B cell (primary cell): ENCODE data around the gene NME3. TPM values are rescaled to one million over a fixed set of nuclear protein-coding genes. Genes with fewer than 3 reads are reported as not detected.
"Not testable (repeated sequence)": the region's sequence is repeated elsewhere in the genome, so short reads cannot be mapped to it uniquely, and the experiment has no call there.

ENCODE experiments used
- ATAC-seq: fragments of 200-7000 bp; cut with Tn5 transposase; one replicate; pipeline ENCODE4 v1.10.0; 2021; ENCODE audit warnings: low read depth, mild to moderate bottlenecking, moderate number of reproducible peaks, moderate library complexity
- CTCF ChIA-PET: fragments of 350-600 bp; sonication (Branson Sonifier 250); formaldehyde crosslinking; loops from one replicate; lab custom pipeline; 2021; ENCODE audit warnings: antibody characterized with exemption, inconsistent platforms; lab: Charles Lee
- POLR2A ChIA-PET: fragments of 350-600 bp; sonication (Branson Sonifier 250); formaldehyde crosslinking; loops from one replicate; lab custom pipeline; 2021; ENCODE audit warnings: antibody characterized with exemption; lab: Charles Lee
- DNase-seq: peaks from one replicate; pipeline ENCODE4 v3.0.0; 2013
- H2AFZ ChIP-seq: 2 replicates; pipeline ENCODE4 v1.6.1; 2012; ENCODE audit warnings: mild to moderate bottlenecking, low read depth, low read length; ENCODE audit not compliant: insufficient read depth, poor library complexity, severe bottlenecking
- H3K27ac ChIP-seq, 2 donors: 1 replicate in 1 of 2; 2 replicates in 1 of 2; pipeline ENCODE4 v1.5.1; 2012 to 2013; ENCODE audit warnings: low read length in 2 of 2, mild to moderate bottlenecking in 2 of 2, moderate library complexity in 1 of 2
- H3K27me3 ChIP-seq, 4 experiments: fragments of 200-600 bp in 1 of 4; sonication (generic) in 1 of 4; replicated peaks in 1 of 4; 1 replicate in 2 of 4; 2 replicates in 2 of 4; pipeline versions ENCODE4 v1.6.1 to v1.7.0; 2013 to 2016; ENCODE audit warnings: low read length in 3 of 4, mild to moderate bottlenecking in 2 of 4, mixed read lengths in 1 of 4, moderate library complexity in 1 of 4; ENCODE audit not compliant: insufficient read depth in 4 of 4, control insufficient read depth in 3 of 4; ENCODE audit errors: control extremely low read depth in 1 of 4
- H3K36me3 ChIP-seq, 2 experiments: replicated peaks in 1 of 2; 1 replicate in 1 of 2; 2 replicates in 1 of 2; pipeline versions ENCODE4 v1.6.1 to v1.7.1; 2013; ENCODE audit warnings: low read length in 1 of 2; ENCODE audit not compliant: insufficient read depth in 2 of 2, control insufficient read depth in 1 of 2; ENCODE audit errors: control extremely low read depth in 1 of 2, extremely low read depth in 1 of 2
- H3K4me1 ChIP-seq, 2 donors: fragments of 200-600 bp in 1 of 2; sonication (generic) in 1 of 2; 1 replicate in 1 of 2; 2 replicates in 1 of 2; pipeline versions ENCODE4 v1.5.1 to v1.6.1; 2013 to 2017; ENCODE audit warnings: low read length in 2 of 2; ENCODE audit not compliant: control insufficient read depth in 2 of 2, insufficient read depth in 2 of 2
- H3K4me2 ChIP-seq: replicated peaks from 2 replicates; pipeline ENCODE3; 2012; ENCODE audit warnings: mild to moderate bottlenecking, low read depth, low read length; ENCODE audit not compliant: poor library complexity, severe bottlenecking
- H3K4me3 ChIP-seq, 5 experiments: fragments of 200-600 bp in 1 of 5; sonication (generic) in 1 of 5; 1 replicate in 3 of 5; 2 replicates in 2 of 5; pipeline versions ENCODE4 v1.5.1 to v1.7.0; 2011 to 2016; ENCODE audit warnings: low read length in 4 of 5, mild to moderate bottlenecking in 4 of 5, low read depth in 2 of 5, control low read depth in 1 of 5, moderate library complexity in 1 of 5; ENCODE audit not compliant: insufficient read depth in 1 of 5; ENCODE audit errors: control extremely low read depth in 1 of 5, extremely low read depth in 1 of 5
- H3K79me2 ChIP-seq: fragments of 200-600 bp; sonication (generic); one replicate; pipeline ENCODE4 v1.6.0; 2016; ENCODE audit warnings: low read length; ENCODE audit not compliant: control insufficient read depth, insufficient read depth
- H3K9ac ChIP-seq: fragments of 200-600 bp; sonication (generic); 2 replicates; pipeline ENCODE4 v1.6.1; 2017; ENCODE audit warnings: mild to moderate bottlenecking, low read length, moderate library complexity
- H3K9me3 ChIP-seq, 3 donors: one replicate each; pipeline versions ENCODE4 v1.6.1 to v1.7.1; 2013; ENCODE audit warnings: low read length in 2 of 3; ENCODE audit not compliant: control insufficient read depth in 2 of 3, insufficient read depth in 1 of 3; ENCODE audit errors: control extremely low read depth in 1 of 3
- H4K20me1 ChIP-seq: 2 replicates; pipeline ENCODE4 v1.6.0; 2012; ENCODE audit warnings: mild to moderate bottlenecking, low read length; ENCODE audit not compliant: insufficient read depth, control insufficient read depth, poor library complexity, severe bottlenecking
- H3K27ac Mint-ChIP-seq: one replicate; pipeline ENCODE4 v1.8.0; 2021; ENCODE audit warnings: mixed read lengths
- H3K27me3 Mint-ChIP-seq: one replicate; pipeline ENCODE4 v1.8.0; 2021; ENCODE audit warnings: mixed read lengths
- H3K4me1 Mint-ChIP-seq: one replicate; pipeline ENCODE4 v1.8.0; 2021; ENCODE audit warnings: mixed read lengths
- H3K4me3 Mint-ChIP-seq: one replicate; pipeline ENCODE4 v1.8.0; 2021; ENCODE audit warnings: mixed read lengths
- H3K9me3 Mint-ChIP-seq: one replicate; pipeline ENCODE4 v1.8.0; 2022; ENCODE audit warnings: mixed read lengths; ENCODE audit not compliant: insufficient read depth
- EZH2 ChIP-seq: IDR thresholded peaks from 2 replicates; pipeline ENCODE4 v1.6.1; 2012; ENCODE audit warnings: borderline replicate concordance, low read depth, mild to moderate bottlenecking, moderate library complexity, low read length; ENCODE audit not compliant: insufficient read depth, poor library complexity, severe bottlenecking
- WGBS: methylation state at CpG from one replicate; pipeline ENCODE4 v1.1.5; 2013; ENCODE audit warnings: missing lambda C conversion rate; ENCODE audit not compliant: insufficient coverage; 5-methylcytosine and 5-hydroxymethylcytosine counted together
- intact Hi-C: fragments of 100-400 bp; cut with micrococcal nuclease; formaldehyde crosslinking; loops from one replicate; pipeline ENCODE4 v1.10.0; 2022
- polyA plus RNA-seq: library from polyadenylated mRNA; depleted of rRNA; stranded (reverse); fragments of >200 nt; gene quantifications from 2 replicates; pipeline ENCODE4 v1.2.3, GENCODE V29; 2012
- total RNA-seq, 2 donors: library from RNA; stranded (reverse); fragments of 120-200 nt in 1 of 2; gene quantifications; 1 replicate in 1 of 2; 2 replicates in 1 of 2; pipeline versions ENCODE4 v1.2.3 to v1.2.4, GENCODE V29; 2013 to 2022
- TF ChIP-seq, protein P1 (sequence below): fragments of 200-600 bp; IDR thresholded peaks from one replicate; pipeline ENCODE4 v1.8.0; 2022; ENCODE audit warnings: antibody characterized with exemption, mild to moderate bottlenecking

Gene NME3
- total and polyA plus RNA-seq, 2 donors (not counting 1 experiment from before 2014, with no cell fraction given): 63.2 to 150 TPM

- H4K20me1 ChIP-seq: peaks cover 52% of the 10 kb centered on the region
- 98% methylated on average over 22 of the region's 22 CpGs for WGBS
- ATAC-seq (no peak), DNase-seq (no peak)
- no peaks in the 10 kb centered on the region for H3K4me1 ChIP-seq
- TF ChIP-seq, protein P1, sequence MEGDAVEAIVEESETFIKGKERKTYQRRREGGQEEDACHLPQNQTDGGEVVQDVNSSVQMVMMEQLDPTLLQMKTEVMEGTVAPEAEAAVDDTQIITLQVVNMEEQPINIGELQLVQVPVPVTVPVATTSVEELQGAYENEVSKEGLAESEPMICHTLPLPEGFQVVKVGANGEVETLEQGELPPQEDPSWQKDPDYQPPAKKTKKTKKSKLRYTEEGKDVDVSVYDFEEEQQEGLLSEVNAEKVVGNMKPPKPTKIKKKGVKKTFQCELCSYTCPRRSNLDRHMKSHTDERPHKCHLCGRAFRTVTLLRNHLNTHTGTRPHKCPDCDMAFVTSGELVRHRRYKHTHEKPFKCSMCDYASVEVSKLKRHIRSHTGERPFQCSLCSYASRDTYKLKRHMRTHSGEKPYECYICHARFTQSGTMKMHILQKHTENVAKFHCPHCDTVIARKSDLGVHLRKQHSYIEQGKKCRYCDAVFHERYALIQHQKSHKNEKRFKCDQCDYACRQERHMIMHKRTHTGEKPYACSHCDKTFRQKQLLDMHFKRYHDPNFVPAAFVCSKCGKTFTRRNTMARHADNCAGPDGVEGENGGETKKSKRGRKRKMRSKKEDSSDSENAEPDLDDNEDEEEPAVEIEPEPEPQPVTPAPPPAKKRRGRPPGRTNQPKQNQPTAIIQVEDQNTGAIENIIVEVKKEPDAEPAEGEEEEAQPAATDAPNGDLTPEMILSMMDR: no peak
- no peak for TF ChIP-seq EZH2
- CTCF ChIA-PET: no interaction called here
- H3K4me3 Mint-ChIP-seq: no peak overlapping the region
- no peak overlapping the region for H3K27ac ChIP-seq
- no peaks in the 10 kb centered on the region for H3K9me3 Mint-ChIP-seq
- no peak overlapping the region for H3K4me3 ChIP-seq
- H3K79me2 ChIP-seq: peaks cover 40% of the 10 kb centered on the region
- H3K27ac Mint-ChIP-seq: no peak overlapping the region
- peaks cover 0 to 46% (median 0%) of the 10 kb centered on the region in 3 donors for H3K9me3 ChIP-seq
- POLR2A ChIA-PET: no interaction called here
- H3K27me3 ChIP-seq: no peaks in the 10 kb centered on the region
- H3K27me3 Mint-ChIP-seq: no peaks in the 10 kb centered on the region
- no peaks in the 10 kb centered on the region for H3K4me1 Mint-ChIP-seq
- peaks cover 0 to 31% of the 10 kb centered on the region in 2 experiments for H3K36me3 ChIP-seq
- H2AFZ ChIP-seq: no peak overlapping the region
- H3K9ac ChIP-seq: no peak overlapping the region
- no peak overlapping the region for H3K4me2 ChIP-seq
- intact Hi-C loops: no loop called here
Measured at GRCh38 chr16:1734816-1735215, 36.5 kb downstream of the NME3 start.

DNA sequence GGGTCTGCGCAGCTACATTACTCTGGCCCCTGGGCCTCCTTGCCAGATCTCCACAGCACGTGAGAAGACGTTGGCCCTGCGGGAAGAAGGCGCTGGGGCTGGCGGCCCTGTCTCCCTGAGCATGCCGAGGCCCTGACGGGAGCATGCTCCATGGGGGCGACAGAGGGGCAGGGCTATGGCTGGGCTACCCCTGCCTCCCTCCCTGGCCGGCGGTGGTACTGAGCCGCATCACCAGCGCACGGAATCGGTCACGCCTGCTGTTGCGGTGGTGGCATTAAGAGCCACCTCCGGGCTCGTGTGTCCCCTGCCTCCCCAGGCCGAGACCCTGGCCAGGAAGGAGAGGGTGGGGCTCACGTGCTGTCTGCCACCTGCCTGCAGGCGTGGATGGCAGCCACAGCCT lies 37.2 kb downstream of the NME3 start:
- no peak overlapping the region for H3K27ac Mint-ChIP-seq
- Histone ChIP-seq H3K4me3 (no peak overlapping the region), H3K9ac (no peak overlapping the region), H3K4me1 (no peaks in the 10 kb centered on the region), H3K79me2 (peaks cover 47% of the 10 kb centered on the region), H3K27me3 (no peaks in the 10 kb centered on the region), H3K4me2 (no peak overlapping the region), H3K9me3 (peaks cover 0 to 39% (median 0%) of the 10 kb centered on the region in 3 donors), H2AFZ (no peak overlapping the region), H3K27ac (no peak overlapping the region), H4K20me1 (peaks cover 52% of the 10 kb centered on the region), H3K36me3 (peaks cover 0 to 37% of the 10 kb centered on the region in 2 experiments)
- H3K4me1 Mint-ChIP-seq: no peaks in the 10 kb centered on the region
- no peak for TF ChIP-seq EZH2
- TF ChIP-seq, protein P1: no peak
- WGBS: over 99% methylated on average over 22 of the region's 22 CpGs
- H3K9me3 Mint-ChIP-seq: no peaks in the 10 kb centered on the region
- no peak overlapping the region for H3K4me3 Mint-ChIP-seq
- POLR2A ChIA-PET: no interaction called here
- DNase-seq (no peak), ATAC-seq (no peak)
- CTCF ChIA-PET: interaction anchor here (2.6 kb wide), 1 partner anchor 10 kb away, joined by 9 read pairs; no protein-coding TSS in a partner anchor
- no peaks in the 10 kb centered on the region for H3K27me3 Mint-ChIP-seq
- intact Hi-C loops: no loop called here

DNA sequence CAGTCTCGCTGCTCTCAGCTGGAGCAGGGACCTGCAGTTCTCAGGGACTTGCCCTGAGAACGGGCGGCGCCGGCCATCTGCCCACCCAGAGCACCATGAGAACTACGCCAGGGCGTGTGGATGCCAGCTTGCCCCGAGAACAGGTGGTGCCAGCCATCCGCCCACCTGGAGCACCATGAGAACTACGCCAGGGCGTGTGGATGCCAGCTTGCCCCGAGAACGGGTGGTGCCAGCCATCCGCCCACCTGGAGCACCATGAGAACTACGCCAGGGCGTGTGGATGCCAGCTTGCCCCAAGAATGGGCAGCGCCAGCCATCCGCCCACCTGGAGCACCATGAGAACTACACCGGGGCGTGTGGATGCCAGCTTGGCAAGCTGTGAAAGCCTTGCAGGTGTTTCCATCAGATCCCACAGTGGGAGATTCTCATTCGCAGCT lies 38.8 kb downstream of the NME3 start:
- H3K27me3 ChIP-seq, H3K9ac ChIP-seq, H3K4me3 Mint-ChIP-seq, H3K9me3 Mint-ChIP-seq, ATAC-seq, DNase-seq, H3K27ac ChIP-seq, H3K4me2 ChIP-seq, H3K4me3 ChIP-seq, H3K4me1 ChIP-seq, H3K27ac Mint-ChIP-seq, intact Hi-C loops, H2AFZ ChIP-seq, H3K4me1 Mint-ChIP-seq, POLR2A ChIA-PET, H3K27me3 Mint-ChIP-seq: not testable (repeated sequence)
- WGBS: 96% methylated on average over 21 of the region's 21 CpGs
- Histone ChIP-seq H3K36me3 (peaks cover 0 to 52% of the 10 kb centered on the region in 2 experiments), H4K20me1 (peaks cover 65% of the 10 kb centered on the region), H3K79me2 (peaks cover 61% of the 10 kb centered on the region), H3K9me3 (peaks cover 0 to 23% (median 0%) of the 10 kb centered on the region in 3 donors)
- CTCF ChIA-PET: interaction anchor here (2.6 kb wide), 1 partner anchor 9 kb away, joined by 9 read pairs; no protein-coding TSS in a partner anchor
